WTC11 (cell line): ENCODE measurements around the gene FAR2.

Experiments used
- JUN ChIP-seq: sonication (generic); formaldehyde crosslinking; IDR thresholded peaks from 2 replicates; pipeline ENCODE4 v1.8.0; 2023; ENCODE audit warnings: mild to moderate bottlenecking, missing genetic modification reagents
- NR2C2 ChIP-seq: sonication (generic); formaldehyde crosslinking; IDR thresholded peaks from 2 replicates; pipeline ENCODE4 v1.8.0; 2022; ENCODE audit warnings: mild to moderate bottlenecking, missing genetic modification reagents
- ZBTB21 ChIP-seq: sonication (generic); formaldehyde crosslinking; IDR thresholded peaks from 2 replicates; pipeline ENCODE4 v1.8.1; 2023; ENCODE audit warnings: mild to moderate bottlenecking, missing genetic modification reagents, borderline replicate concordance
- ZNF416 ChIP-seq: fragments of 250-450 bp; sonication (Bioruptor Pico); IDR thresholded peaks from 2 replicates; pipeline ENCODE4 v1.9.0; 2021; ENCODE audit warnings: mild to moderate bottlenecking, inconsistent platforms
- TF ChIP-seq, protein P1 (sequence below): fragments of 200-600 bp; IDR thresholded peaks from 2 replicates; pipeline ENCODE4 v1.8.0; 2022; ENCODE audit warnings: antibody characterized with exemption

GRCh38 chr12:29333178-29333577 lies 184.1 kb downstream of the FAR2 start:
- TF ChIP-seq JUN (CRISPR knock-in tag) (no peak), ZBTB21 (CRISPR knock-in tag) (no peak), ZNF416 (no peak), NR2C2 (CRISPR knock-in tag) (no peak)
- TF ChIP-seq, protein P1, sequence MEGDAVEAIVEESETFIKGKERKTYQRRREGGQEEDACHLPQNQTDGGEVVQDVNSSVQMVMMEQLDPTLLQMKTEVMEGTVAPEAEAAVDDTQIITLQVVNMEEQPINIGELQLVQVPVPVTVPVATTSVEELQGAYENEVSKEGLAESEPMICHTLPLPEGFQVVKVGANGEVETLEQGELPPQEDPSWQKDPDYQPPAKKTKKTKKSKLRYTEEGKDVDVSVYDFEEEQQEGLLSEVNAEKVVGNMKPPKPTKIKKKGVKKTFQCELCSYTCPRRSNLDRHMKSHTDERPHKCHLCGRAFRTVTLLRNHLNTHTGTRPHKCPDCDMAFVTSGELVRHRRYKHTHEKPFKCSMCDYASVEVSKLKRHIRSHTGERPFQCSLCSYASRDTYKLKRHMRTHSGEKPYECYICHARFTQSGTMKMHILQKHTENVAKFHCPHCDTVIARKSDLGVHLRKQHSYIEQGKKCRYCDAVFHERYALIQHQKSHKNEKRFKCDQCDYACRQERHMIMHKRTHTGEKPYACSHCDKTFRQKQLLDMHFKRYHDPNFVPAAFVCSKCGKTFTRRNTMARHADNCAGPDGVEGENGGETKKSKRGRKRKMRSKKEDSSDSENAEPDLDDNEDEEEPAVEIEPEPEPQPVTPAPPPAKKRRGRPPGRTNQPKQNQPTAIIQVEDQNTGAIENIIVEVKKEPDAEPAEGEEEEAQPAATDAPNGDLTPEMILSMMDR, result no peak
